Adipocyte (in vitro differentiated cells): Measurements from ENCODE around the gene CEP128.

Source experiments
- DNase-seq: peaks from one replicate; pipeline ENCODE4 v3.0.0-alpha.2; 2015; ENCODE audit warnings: low read depth
- H3K27me3 ChIP-seq: replicated peaks from 2 replicates; pipeline ENCODE4 v1.7.0; 2013; ENCODE audit warnings: mild to moderate bottlenecking, low read length, moderate library complexity; ENCODE audit not compliant: control insufficient read depth, insufficient read depth
- H3K36me3 ChIP-seq: 2 replicates; pipeline ENCODE4 v1.7.0; 2013; ENCODE audit warnings: low read length, mild to moderate bottlenecking, moderate library complexity; ENCODE audit not compliant: control insufficient read depth, insufficient read depth, severe bottlenecking
- H3K4me1 ChIP-seq: 2 replicates; pipeline ENCODE4 v1.7.0; 2013; ENCODE audit warnings: mild to moderate bottlenecking, low read length, moderate library complexity; ENCODE audit not compliant: control insufficient read depth, insufficient read depth
- H3K4me3 ChIP-seq: 2 replicates; pipeline ENCODE4 v1.7.0; 2013; ENCODE audit warnings: mild to moderate bottlenecking, low read length, moderate library complexity
- H3K9ac ChIP-seq: 2 replicates; pipeline ENCODE4 v1.7.0; 2013; ENCODE audit warnings: mild to moderate bottlenecking, low read length, moderate library complexity
- H3K9me3 ChIP-seq: 2 replicates; pipeline ENCODE4 v1.7.0; 2013; ENCODE audit warnings: mild to moderate bottlenecking, low read length, moderate library complexity; ENCODE audit not compliant: control insufficient read depth

CEP128 gene

DNA sequence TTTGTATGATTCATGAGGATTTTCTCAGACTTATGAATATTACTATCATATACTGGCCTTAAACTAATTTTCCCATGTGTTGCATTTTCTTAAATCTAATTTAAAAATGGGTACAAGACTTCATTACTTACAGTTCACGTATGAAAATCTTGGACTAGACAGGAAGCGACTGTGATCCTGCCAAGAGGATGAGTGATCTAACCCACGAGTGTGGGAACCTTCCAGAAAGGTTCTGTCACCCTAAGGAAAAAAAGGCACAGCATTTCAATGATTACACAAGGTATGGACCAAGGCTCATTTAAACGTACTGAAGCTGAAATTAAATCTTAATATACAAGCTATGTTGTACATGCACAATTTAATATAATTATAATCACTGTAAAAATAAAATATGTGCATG lies 436.8 kb downstream of the CEP128 start:
- no peak overlapping the region for H3K4me3 ChIP-seq
- no peaks in the 10 kb centered on the region for H3K27me3 ChIP-seq
- DNase-seq, result no peak
- H3K36me3 ChIP-seq, result no peaks in the 10 kb centered on the region
- H3K9ac ChIP-seq, result no peak overlapping the region
- H3K4me1 ChIP-seq, result no peaks in the 10 kb centered on the region
- H3K9me3 ChIP-seq, result no peaks in the 10 kb centered on the region

DNA sequence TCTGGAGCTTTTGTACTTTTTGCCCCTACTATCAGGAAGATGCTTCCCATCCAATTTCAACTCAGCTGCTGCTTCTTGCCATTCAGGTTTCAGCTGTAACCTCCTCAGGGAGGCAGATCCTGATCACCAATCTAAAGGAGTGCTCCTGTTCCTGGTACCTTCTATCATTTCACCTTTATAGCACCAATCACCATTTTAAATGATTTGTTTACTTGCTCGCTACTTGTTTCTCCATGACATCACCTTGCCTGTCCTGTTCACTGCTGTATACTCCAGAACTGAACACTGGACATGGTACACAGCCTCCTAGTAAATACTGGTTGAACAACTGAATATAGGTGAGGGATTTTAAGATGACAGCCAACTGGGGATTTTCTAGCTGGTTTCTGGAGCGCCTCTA lies 443.0 kb downstream of the CEP128 start:
- DNase-seq, result no peak
- Histone ChIP-seq H3K4me1 (no peaks in the 10 kb centered on the region), H3K9me3 (no peaks in the 10 kb centered on the region), H3K4me3 (no peak overlapping the region), H3K36me3 (no peaks in the 10 kb centered on the region), H3K27me3 (no peaks in the 10 kb centered on the region), H3K9ac (no peak overlapping the region)

DNA sequence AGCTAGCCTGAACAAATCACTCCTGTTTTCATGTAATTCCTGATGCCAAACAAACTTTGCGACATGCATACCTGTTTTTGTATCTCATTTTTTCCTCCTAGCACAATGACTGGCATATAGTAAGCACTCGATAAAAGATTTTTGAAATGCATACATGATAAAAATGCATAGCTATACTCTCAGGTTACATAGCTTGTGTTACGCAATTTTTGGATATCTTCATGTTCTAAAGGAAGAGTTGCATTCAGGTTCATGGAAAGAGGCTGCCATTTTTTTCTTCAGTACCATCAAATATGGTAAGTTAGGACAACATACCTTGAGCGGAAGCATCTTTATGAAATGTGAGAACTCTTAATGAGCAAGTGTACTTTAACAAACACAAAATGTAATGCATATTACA lies 445.4 kb downstream of the CEP128 start:
- H3K9me3 ChIP-seq, result no peaks in the 10 kb centered on the region
- H3K27me3 ChIP-seq, result no peaks in the 10 kb centered on the region
- no peak overlapping the region for H3K9ac ChIP-seq
- no peaks in the 10 kb centered on the region for H3K36me3 ChIP-seq
- H3K4me3 ChIP-seq, result no peak overlapping the region
- no peak for DNase-seq
- peaks cover 6% of the 10 kb centered on the region for H3K4me1 ChIP-seq

DNA sequence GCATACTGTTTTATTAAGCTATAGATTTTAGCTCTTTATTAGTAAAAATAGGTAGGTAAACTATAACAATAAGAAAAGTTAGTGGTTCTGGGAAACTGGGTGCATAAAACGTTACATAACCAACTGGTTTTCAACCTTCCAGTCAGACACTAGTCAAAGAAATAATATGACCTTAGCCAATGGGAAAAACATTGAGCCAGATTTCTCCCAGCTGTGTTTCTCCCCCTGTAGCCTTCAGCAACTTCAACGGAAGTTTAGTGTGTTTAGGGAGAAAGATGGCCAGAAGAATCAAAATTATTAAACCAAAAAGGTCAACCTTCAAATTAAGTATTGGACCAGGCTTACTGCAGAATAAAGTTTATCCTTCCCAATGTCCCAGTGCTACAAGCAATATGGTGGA lies 446.8 kb downstream of the CEP128 start:
- H3K4me1 ChIP-seq, result peaks cover 6% of the 10 kb centered on the region
- no peak overlapping the region for H3K9ac ChIP-seq
- H3K9me3 ChIP-seq, result no peaks in the 10 kb centered on the region
- DNase-seq, result no peak
- no peaks in the 10 kb centered on the region for H3K27me3 ChIP-seq
- no peaks in the 10 kb centered on the region for H3K36me3 ChIP-seq
- H3K4me3 ChIP-seq, result no peak overlapping the region

DNA sequence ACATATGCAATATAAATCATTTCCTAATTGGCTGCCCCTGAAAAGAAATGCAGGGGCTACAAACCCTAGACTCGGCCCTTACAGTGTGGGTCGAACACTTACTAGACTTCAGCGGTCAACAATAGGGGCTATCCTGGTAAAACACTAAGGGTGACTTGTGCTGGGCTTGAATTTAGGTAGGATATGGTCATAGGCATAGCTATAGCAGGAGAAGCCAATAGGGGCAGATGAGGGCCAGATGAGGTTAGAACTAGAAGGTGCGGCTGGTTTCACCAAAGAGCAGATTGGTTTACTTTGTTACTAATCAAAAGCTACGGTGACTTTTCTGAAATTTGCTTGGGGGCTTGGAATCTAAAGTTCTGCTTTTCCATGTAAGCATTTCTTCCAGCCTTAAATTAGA lies 447.9 kb downstream of the CEP128 start:
- Histone ChIP-seq H3K4me3 (no peak overlapping the region), H3K9ac (no peak overlapping the region), H3K27me3 (no peaks in the 10 kb centered on the region), H3K36me3 (no peaks in the 10 kb centered on the region), H3K4me1 (peaks cover 6% of the 10 kb centered on the region), H3K9me3 (no peaks in the 10 kb centered on the region)
- peak; percentile 19 for DNase-seq

DNA sequence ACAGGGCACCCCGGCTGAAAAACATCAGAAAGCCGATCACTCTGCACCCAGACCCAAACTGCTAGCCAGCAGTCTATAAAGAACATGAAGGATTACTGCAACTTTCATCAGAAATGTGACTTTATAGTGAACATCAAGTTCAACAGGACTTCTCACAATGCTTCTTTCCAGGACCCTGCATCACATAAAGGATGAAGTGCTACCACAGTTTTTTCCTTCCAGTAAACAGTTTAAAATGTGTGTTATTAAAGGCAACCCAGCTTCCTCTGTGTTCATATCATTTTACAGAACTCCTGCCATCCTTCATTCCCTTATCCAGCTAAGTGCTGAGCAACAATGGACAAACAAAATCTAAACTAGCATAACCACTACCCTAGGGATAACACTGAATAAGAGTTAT lies 449.9 kb downstream of the CEP128 start:
- DNase-seq, result peak; percentile 44

DNA sequence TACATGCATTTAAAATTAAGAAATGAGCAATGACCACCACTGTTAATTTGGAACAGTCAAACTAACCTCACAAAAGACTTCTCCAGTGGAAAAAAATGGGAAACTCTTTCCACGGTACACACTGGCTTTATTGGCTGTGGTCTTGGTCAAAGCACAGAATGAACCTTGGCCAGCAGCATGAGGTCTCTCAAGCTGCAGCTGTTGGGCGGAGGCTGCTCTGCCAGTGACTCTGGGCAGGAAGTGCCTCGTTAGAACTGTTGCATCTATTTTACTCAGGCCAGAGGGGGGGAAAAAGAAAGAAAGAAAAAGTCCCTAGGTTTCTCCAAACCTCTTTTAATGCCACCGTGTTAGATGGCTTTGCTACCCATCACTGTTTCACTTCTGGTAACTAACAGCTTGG lies 450.4 kb downstream of the CEP128 start:
- Histone ChIP-seq H3K9ac (no peak overlapping the region), H3K36me3 (no peaks in the 10 kb centered on the region), H3K27me3 (no peaks in the 10 kb centered on the region), H3K4me3 (no peak overlapping the region), H3K9me3 (no peaks in the 10 kb centered on the region), H3K4me1 (peaks cover 6% of the 10 kb centered on the region)
- DNase-seq, result peak; percentile 67

More for the DNA sequence above, 449.9 kb downstream of the CEP128 start:
- Histone ChIP-seq H3K27me3 (no peaks in the 10 kb centered on the region), H3K4me1 (peaks cover 6% of the 10 kb centered on the region), H3K36me3 (no peaks in the 10 kb centered on the region), H3K4me3 (no peak overlapping the region), H3K9me3 (no peaks in the 10 kb centered on the region), H3K9ac (peak overlapping the region; percentile 1)

DNA sequence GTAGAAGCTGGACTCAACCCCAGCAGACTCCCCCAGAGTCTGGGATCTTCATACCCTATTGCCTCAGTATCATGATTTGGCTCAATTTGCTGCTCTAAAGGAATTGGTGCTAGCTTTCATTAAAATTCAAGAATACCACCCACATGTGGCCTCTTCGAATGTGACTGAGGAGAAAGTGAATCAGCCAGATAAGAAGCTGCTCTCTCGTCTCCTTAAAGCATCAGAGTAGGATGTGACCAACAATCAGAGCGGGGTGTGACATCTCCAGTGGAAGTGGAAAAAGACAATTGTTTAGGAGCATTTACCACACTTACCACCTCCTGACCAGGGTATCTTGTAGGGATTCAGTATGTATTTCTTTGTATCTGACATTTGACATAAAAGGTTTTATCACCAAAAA lies 452.0 kb downstream of the CEP128 start:
- DNase-seq, result no peak
- Histone ChIP-seq H3K36me3 (no peaks in the 10 kb centered on the region), H3K4me3 (no peak overlapping the region), H3K4me1 (peaks cover 6% of the 10 kb centered on the region), H3K9ac (no peak overlapping the region), H3K27me3 (no peaks in the 10 kb centered on the region), H3K9me3 (no peaks in the 10 kb centered on the region)

DNA sequence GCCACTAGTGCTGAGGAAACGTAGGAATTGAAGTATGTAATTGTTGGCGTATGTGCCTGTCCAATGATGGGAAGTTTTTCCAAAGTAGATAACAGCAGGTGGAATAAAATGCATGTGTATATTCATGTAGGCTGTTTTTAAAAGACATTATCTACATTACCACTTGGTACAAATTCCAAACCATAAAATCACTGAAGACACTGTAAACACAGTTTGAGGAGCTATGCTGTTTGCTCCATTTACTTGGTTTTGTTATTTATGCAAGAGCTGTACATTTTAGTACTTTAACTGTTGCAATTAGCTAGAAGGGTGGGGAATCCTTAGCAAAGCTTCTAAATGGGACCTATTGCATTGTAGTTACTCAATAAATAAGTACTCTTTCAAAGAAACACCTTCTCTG lies 455.8 kb downstream of the CEP128 start:
- Histone ChIP-seq H3K9ac (no peak overlapping the region), H3K4me3 (no peak overlapping the region), H3K4me1 (no peaks in the 10 kb centered on the region), H3K36me3 (no peaks in the 10 kb centered on the region), H3K9me3 (no peaks in the 10 kb centered on the region), H3K27me3 (no peaks in the 10 kb centered on the region)
- DNase-seq, result no peak

DNA sequence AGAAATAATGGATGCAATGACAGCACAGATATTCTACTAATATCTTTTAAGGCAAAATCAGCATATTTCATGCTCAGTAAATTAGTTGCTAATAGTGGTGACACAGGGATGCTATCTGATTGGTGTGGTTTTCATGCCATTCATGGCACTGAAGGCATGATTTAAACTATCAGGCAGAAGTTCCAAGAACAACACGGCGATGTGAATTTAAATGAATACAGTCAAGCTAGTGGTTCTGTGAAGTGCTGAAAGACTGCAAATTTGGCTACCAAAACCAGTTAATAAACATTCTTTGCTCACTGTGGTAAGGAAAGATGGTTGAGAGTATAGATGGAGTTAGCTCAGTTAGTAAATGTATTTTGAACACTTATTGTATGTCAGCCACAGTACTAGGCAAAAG lies 458.2 kb downstream of the CEP128 start:
- H3K9me3 ChIP-seq, result no peaks in the 10 kb centered on the region
- H3K4me3 ChIP-seq, result no peak overlapping the region
- H3K9ac ChIP-seq, result no peak overlapping the region
- no peaks in the 10 kb centered on the region for H3K36me3 ChIP-seq
- no peak for DNase-seq
- H3K4me1 ChIP-seq, result peaks cover 2% of the 10 kb centered on the region
- no peaks in the 10 kb centered on the region for H3K27me3 ChIP-seq

DNA sequence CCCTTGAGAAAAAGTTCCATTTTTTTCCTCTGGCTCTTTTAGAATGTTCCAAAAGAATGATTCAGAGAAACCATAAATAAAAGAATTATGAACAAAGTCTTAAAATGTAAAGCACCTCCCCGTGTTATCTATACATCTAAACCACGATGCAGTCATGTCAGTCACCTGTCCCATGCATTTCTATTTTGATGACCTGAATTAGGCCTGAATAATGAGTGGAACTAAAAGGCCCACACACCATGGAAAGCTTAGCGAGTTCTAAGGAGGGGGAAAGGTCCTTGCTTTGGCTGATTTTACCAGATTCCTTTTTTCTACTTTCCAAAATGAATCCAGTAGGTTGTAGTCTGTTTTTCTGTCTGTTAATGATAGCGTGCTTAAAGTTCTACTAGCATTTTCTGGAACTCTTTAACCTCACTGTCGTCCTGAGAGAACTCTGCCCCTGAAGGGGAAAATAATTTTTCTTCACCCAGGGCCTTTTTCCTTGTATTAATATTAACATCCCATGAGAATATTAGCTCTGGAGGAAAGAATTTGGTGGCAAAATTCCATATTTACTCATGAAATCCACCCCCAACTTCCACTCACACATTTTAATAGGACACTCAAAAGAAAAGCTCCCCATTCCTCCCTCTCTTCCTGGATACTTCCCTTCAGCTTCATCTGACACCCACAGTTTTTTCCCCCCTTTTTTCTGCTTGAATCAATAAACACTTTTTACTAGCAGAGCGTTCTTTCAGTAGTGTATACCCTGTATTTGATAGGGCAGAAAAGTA lies 464.0 kb downstream of the CEP128 start:
- no peak overlapping the region for H3K9ac ChIP-seq
- H3K27me3 ChIP-seq, result no peaks in the 10 kb centered on the region
- DNase-seq, result peak; percentile 22
- no peaks in the 10 kb centered on the region for H3K36me3 ChIP-seq
- H3K9me3 ChIP-seq, result no peaks in the 10 kb centered on the region
- peaks cover 26% of the 10 kb centered on the region for H3K4me1 ChIP-seq
- H3K4me3 ChIP-seq, result no peak overlapping the region

DNA sequence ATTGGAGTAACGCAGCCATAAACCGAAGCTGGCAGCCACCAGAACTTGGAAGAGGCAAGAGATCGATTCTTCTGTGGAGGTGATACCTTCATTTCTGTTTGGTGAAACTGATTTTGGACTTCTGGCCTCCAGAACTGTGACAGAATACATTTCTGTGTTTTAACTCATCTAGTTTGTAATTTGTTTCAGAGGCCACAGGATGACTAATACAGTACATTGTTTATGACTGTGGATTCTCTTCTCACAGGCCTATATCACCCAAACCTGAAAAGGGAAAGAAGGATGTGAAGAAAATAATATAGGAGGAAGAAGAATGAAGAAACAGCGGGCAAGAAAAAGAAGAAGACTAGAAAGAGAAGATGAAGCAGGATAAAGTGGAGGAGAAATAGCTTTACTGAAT lies 466.5 kb downstream of the CEP128 start:
- Histone ChIP-seq H3K27me3 (no peaks in the 10 kb centered on the region), H3K9ac (no peak overlapping the region), H3K36me3 (no peaks in the 10 kb centered on the region), H3K9me3 (no peaks in the 10 kb centered on the region), H3K4me3 (no peak overlapping the region), H3K4me1 (peaks cover 26% of the 10 kb centered on the region)
- DNase-seq, result peak; percentile 45
